Spleen (tissue), 11 donors: Measurements from ENCODE around the gene CHURC1. TPM values are rescaled to one million over a fixed set of nuclear protein-coding genes. Genes with fewer than 3 reads are reported as not detected.

Source experiments
- DNase-seq: peaks from one replicate; pipeline ENCODE4 v3.0.0-alpha.2; 2020
- H3K27ac ChIP-seq, 8 donors: fragments of 200-600 bp; sonication (generic) in 7 of 8; 1 replicate in 4 of 8; 2 replicates in 4 of 8; pipeline versions ENCODE4 v1.5.0 to v1.8.0; 2016 to 2021; ENCODE audit warnings: inconsistent platforms in 4 of 8, mild to moderate bottlenecking in 4 of 8, moderate library complexity in 1 of 8
- H3K27me3 ChIP-seq, 7 donors: fragments of 200-600 bp; sonication (generic) in 6 of 7; replicated peaks in 1 of 7; 1 replicate in 4 of 7; 2 replicates in 3 of 7; pipeline versions ENCODE4 v1.5.0 to v1.8.0; 2016 to 2021; ENCODE audit warnings: inconsistent platforms in 3 of 7, mild to moderate bottlenecking in 1 of 7
- H3K36me3 ChIP-seq, 6 donors: fragments of 200-600 bp; sonication (generic) in 5 of 6; 1 replicate in 4 of 6; 2 replicates in 2 of 6; pipeline versions ENCODE4 v1.5.0 to v1.8.0; 2016 to 2021; ENCODE audit warnings: inconsistent platforms in 2 of 6
- H3K4me1 ChIP-seq, 6 donors: fragments of 200-600 bp; sonication (generic) in 5 of 6; 1 replicate in 3 of 6; 2 replicates in 3 of 6; pipeline versions ENCODE4 v1.5.0 to v1.8.0; 2016 to 2021; ENCODE audit warnings: inconsistent platforms in 3 of 6
- H3K4me3 ChIP-seq, 8 donors: fragments of 200-600 bp; sonication (generic) in 7 of 8; 1 replicate in 4 of 8; 2 replicates in 4 of 8; pipeline versions ENCODE4 v1.5.0 to v1.8.0; 2016 to 2021; ENCODE audit warnings: inconsistent platforms in 4 of 8, mild to moderate bottlenecking in 4 of 8, moderate library complexity in 2 of 8
- H3K9me3 ChIP-seq, 8 donors: fragments of 200-600 bp; sonication (generic) in 7 of 8; 1 replicate in 4 of 8; 2 replicates in 4 of 8; pipeline versions ENCODE4 v1.5.0 to v1.8.0; 2016 to 2021; ENCODE audit warnings: inconsistent platforms in 4 of 8
- CTCF ChIP-seq, 11 experiments: fragments of 200-600 bp in 7 of 11; fragments of 450-650 bp in 4 of 11; sonication (generic) in 4 of 11; IDR thresholded peaks in 8 of 11; conservative IDR thresholded peaks in 3 of 11; 1 replicate in 7 of 11; 2 replicates in 4 of 11; pipeline versions ENCODE4 v1.4.0 to v1.8.0; 2016 to 2021; ENCODE audit warnings: antibody characterized with exemption in 11 of 11, inconsistent platforms in 4 of 11, mild to moderate bottlenecking in 1 of 11
- POLR2A ChIP-seq, 3 donors: fragments of 450-650 bp; IDR thresholded peaks; one replicate each; pipeline ENCODE4 v1.5.1; 2017; ENCODE audit warnings: antibody characterized with exemption in 3 of 3, mild to moderate bottlenecking in 1 of 3
- POLR2AphosphoS5 ChIP-seq, 3 donors: sonication (generic); formaldehyde crosslinking; IDR thresholded peaks; one replicate each; pipeline ENCODE4 v1.5.1; 2017; ENCODE audit warnings: antibody characterized with exemption in 3 of 3
- WGBS, 5 donors: extraction: QIAGEN DNeasy Blood & Tissue Kit in 3 of 5; methylation state at CpG; one replicate each; pipeline versions ENCODE4 v1.1.5 to v1.1.7; 2013 to 2018; 5-methylcytosine and 5-hydroxymethylcytosine counted together
- intact Hi-C: fragments of 100-400 bp; cut with DNase I; formaldehyde crosslinking; loops from one replicate; pipeline ENCODE4 v1.15.0; 2023; ENCODE audit warnings: low total_unique reads
- polyA plus RNA-seq, 3 donors: library from polyadenylated mRNA; stranded (reverse); fragments of 200-250 nt; gene quantifications; one replicate each; pipeline ENCODE4 v1.2.1, GENCODE V29; 2013
- total RNA-seq, 7 donors: library from RNA; depleted of rRNA in 3 of 7; stranded (reverse); fragments of >200 nt in 3 of 7; fragmentation: NEBNext Ultra II Directional in 4 of 7; extraction: Animal tissue kit (Norgen Biotek cat#: 25700) in 4 of 7; gene quantifications; one replicate each; pipeline versions ENCODE4 v1.1.0 to v1.2.1, GENCODE V29; 2016 to 2021
- donor health status: healthy with polysubstance abuse.
- donor health status: DM: no; HTN: no; CAD: no; lungs with moderate emphysema.
- donor health status: DM: no; HTN: no; CAD: no.
- donor health status: Bipolar disorder and iron deficiency.
- donor health status: healthy.
- donor health status: DM: no; HTN: no; CAD: no.
- donor health status: DM: yes; HTN: yes; CAD: no.

Gene CHURC1
- total and polyA plus RNA-seq, 10 donors: 34.0 to 135 (median 64.2) TPM

GRCh38 chr14:64939817-64940190 lies 25.5 kb downstream of the CHURC1 start:
- H3K9me3 ChIP-seq: no peaks in the 10 kb centered on the region
- intact Hi-C loops: no loop called here
- 72 to 87% (median 81%) methylated on average over 3 of the region's 3 CpGs for WGBS, 5 donors
- no peak overlapping the region for H3K27ac ChIP-seq
- peaks cover 0 to 42% (median 11%) of the 10 kb centered on the region in 6 donors for H3K4me1 ChIP-seq
- TF ChIP-seq POLR2AphosphoS5 (IDR thresholded peaks at IDR 0.05): no peak
- TF ChIP-seq CTCF (IDR thresholded peaks at IDR 0.05 in 8 of 11, conservative IDR thresholded peaks at IDR 0.05 in 3 of 11): no peak
- no peak for TF ChIP-seq POLR2A (IDR thresholded peaks at IDR 0.05)
- peaks cover 0 to 98% (median 12%) of the 10 kb centered on the region in 6 donors for H3K36me3 ChIP-seq
- H3K4me3 ChIP-seq: no peak overlapping the region
- H3K27me3 ChIP-seq: no peaks in the 10 kb centered on the region
- no peak for DNase-seq

GRCh38 chr14:64940336-64940910 lies 26.2 kb downstream of the CHURC1 start:
- intact Hi-C loops: no loop called here
- H3K36me3 ChIP-seq: peaks cover 0 to 98% (median 14%) of the 10 kb centered on the region in 6 donors
- no peak for DNase-seq
- TF ChIP-seq CTCF (IDR thresholded peaks at IDR 0.05 in 8 of 11, conservative IDR thresholded peaks at IDR 0.05 in 3 of 11) (no peak), POLR2AphosphoS5 (IDR thresholded peaks at IDR 0.05) (no peak), POLR2A (IDR thresholded peaks at IDR 0.05) (no peak)
- H3K4me3 ChIP-seq: no peak overlapping the region
- H3K4me1 ChIP-seq: peaks cover 0 to 36% (median 9%) of the 10 kb centered on the region in 6 donors
- 87 to 95% (median 93%) methylated on average over 3 of the region's 3 CpGs for WGBS, 5 donors
- no peaks in the 10 kb centered on the region for H3K9me3 ChIP-seq
- H3K27ac ChIP-seq: no peak overlapping the region
- H3K27me3 ChIP-seq: no peaks in the 10 kb centered on the region

- TF ChIP-seq POLR2A (IDR thresholded peaks at IDR 0.05): no peak
- TF ChIP-seq POLR2AphosphoS5 (IDR thresholded peaks at IDR 0.05): peak in 2 of 3 donors; percentile 11 to 25
- Histone ChIP-seq H3K9me3 (no peaks in the 10 kb centered on the region), H3K36me3 (peaks cover 0 to 90% (median 11%) of the 10 kb centered on the region in 6 donors), H3K4me3 (no peak within 1 kb of the TSS), H3K4me1 (peaks cover 0 to 34% (median 6%) of the 10 kb centered on the region in 6 donors), H3K27me3 (no peaks in the 10 kb centered on the region), H3K27ac (no peak within 1 kb of the TSS)
- DNase-seq: peak; percentile 59
- intact Hi-C loops: no loop called here
- 88 to 90% (median 90%) methylated on average over 13 of the region's 13 CpGs for WGBS, 5 donors
Observed at GRCh38 chr14:64942531-64943111, 28.4 kb downstream of the CHURC1 start, which contains the start of gene GPX2. GPX2 (minus strand) TSS chr14:64942745; CDS start chr14:64942726, 19 bp downstream.

GRCh38 chr14:64943556-64943955 lies 29.3 kb downstream of the CHURC1 start:
- Histone ChIP-seq H3K36me3 (peaks cover 0 to 90% (median 10%) of the 10 kb centered on the region in 6 donors), H3K4me3 (no peak overlapping the region), H3K27ac (no peak overlapping the region), H3K4me1 (peaks cover 0 to 34% (median 6%) of the 10 kb centered on the region in 6 donors), H3K9me3 (no peaks in the 10 kb centered on the region), H3K27me3 (no peaks in the 10 kb centered on the region)
- intact Hi-C loops: no loop called here
- no peak for TF ChIP-seq POLR2A (IDR thresholded peaks at IDR 0.05)
- TF ChIP-seq POLR2AphosphoS5 (IDR thresholded peaks at IDR 0.05): peak in 1 of 3 donors; percentile 10
- DNase-seq: peak; percentile 68
- 30 to 62% (median 39%) methylated on average over 6 of the region's 6 CpGs for WGBS, 5 donors

GRCh38 chr14:64944041-64944440 lies 29.8 kb downstream of the CHURC1 start:
- no peak overlapping the region for H3K4me3 ChIP-seq
- H3K36me3 ChIP-seq: peaks cover 0 to 90% (median 11%) of the 10 kb centered on the region in 6 donors
- intact Hi-C loops: no loop called here
- no peaks in the 10 kb centered on the region for H3K27me3 ChIP-seq
- peaks cover 0 to 34% (median 6%) of the 10 kb centered on the region in 6 donors for H3K4me1 ChIP-seq
- no peaks in the 10 kb centered on the region for H3K9me3 ChIP-seq
- WGBS, 5 donors: 82 to 98% (median 95%) methylated on average over 2 of the region's 2 CpGs
- no peak overlapping the region for H3K27ac ChIP-seq
- TF ChIP-seq POLR2A (IDR thresholded peaks at IDR 0.05) (no peak), CTCF (IDR thresholded peaks at IDR 0.05 in 8 of 11, conservative IDR thresholded peaks at IDR 0.05 in 3 of 11) (no peak), POLR2AphosphoS5 (IDR thresholded peaks at IDR 0.05) (no peak)
- DNase-seq: no peak
